Mesenchymal stem cell (in vitro differentiated cells and primary cell): ENCODE results near the gene HPS3.

Experiments used
- DNase-seq: peaks from one replicate; pipeline ENCODE4 v3.0.0-alpha.2; 2013
- H2AFZ ChIP-seq: one replicate; pipeline ENCODE4 v1.6.1; 2013; ENCODE audit warnings: low read depth, mild to moderate bottlenecking, control low read depth, inconsistent platforms, low read length, moderate library complexity
- H2AK5ac ChIP-seq: 2 replicates; pipeline ENCODE4 v1.6.1; 2013; ENCODE audit warnings: low read length, moderate library complexity, mild to moderate bottlenecking, inconsistent platforms; ENCODE audit not compliant: severe bottlenecking
- H2BK120ac ChIP-seq: one replicate; pipeline ENCODE4 v1.6.1; 2013; ENCODE audit warnings: low read depth, mild to moderate bottlenecking, inconsistent platforms, low read length, moderate library complexity
- H2BK12ac ChIP-seq, 2 experiments: one replicate each; pipeline ENCODE4 v1.6.1; 2013; ENCODE audit warnings: inconsistent platforms in 2 of 2, low read length in 2 of 2, mild to moderate bottlenecking in 2 of 2, moderate library complexity in 2 of 2, control low read depth in 1 of 2
- H2BK15ac ChIP-seq: one replicate; pipeline ENCODE4 v1.6.1; 2013; ENCODE audit warnings: mild to moderate bottlenecking, low read depth, inconsistent platforms; ENCODE audit not compliant: poor library complexity, severe bottlenecking
- H2BK5ac ChIP-seq: 2 replicates; pipeline ENCODE4 v1.6.1; 2013; ENCODE audit warnings: low read depth, mild to moderate bottlenecking, low read length, control low read depth, inconsistent platforms; ENCODE audit not compliant: poor library complexity, severe bottlenecking
- H3K14ac ChIP-seq, 2 experiments: one replicate each; pipeline ENCODE4 v1.6.1; 2013; ENCODE audit warnings: inconsistent platforms in 2 of 2, low read length in 2 of 2, control low read depth in 1 of 2, mild to moderate bottlenecking in 1 of 2, moderate library complexity in 1 of 2
- H3K18ac ChIP-seq, 2 experiments: one replicate each; pipeline ENCODE4 v1.6.1; 2013; ENCODE audit warnings: inconsistent platforms in 2 of 2, low read length in 2 of 2, control low read depth in 1 of 2, low read depth in 1 of 2, mild to moderate bottlenecking in 1 of 2
- H3K23ac ChIP-seq, 2 experiments: one replicate each; pipeline ENCODE4 v1.6.1; 2013; ENCODE audit warnings: inconsistent platforms in 2 of 2, low read length in 2 of 2, mild to moderate bottlenecking in 2 of 2, moderate library complexity in 2 of 2, control low read depth in 1 of 2
- H3K27ac ChIP-seq: 2 replicates; pipeline ENCODE4 v1.5.1; 2013; ENCODE audit warnings: mild to moderate bottlenecking, moderate library complexity, low read length, control low read depth, inconsistent platforms; ENCODE audit not compliant: poor library complexity, severe bottlenecking
- H3K27me3 ChIP-seq, 2 experiments: 2 replicates each; pipeline versions ENCODE4 v1.6.1 to v1.7.0; 2013; ENCODE audit warnings: low read length in 2 of 2, mild to moderate bottlenecking in 2 of 2, moderate library complexity in 2 of 2, control low read depth in 1 of 2, inconsistent platforms in 1 of 2; ENCODE audit not compliant: control insufficient read depth in 1 of 2, insufficient read depth in 1 of 2
- H3K36me3 ChIP-seq, 2 experiments: 2 replicates each; pipeline versions ENCODE4 v1.6.1 to v1.7.0; 2013; ENCODE audit warnings: low read length in 2 of 2, control low read depth in 1 of 2, inconsistent platforms in 1 of 2, low read depth in 1 of 2, mild to moderate bottlenecking in 1 of 2; ENCODE audit not compliant: insufficient read depth in 2 of 2, control insufficient read depth in 1 of 2
- H3K4ac ChIP-seq, 2 experiments: one replicate each; pipeline ENCODE4 v1.6.1; 2013; ENCODE audit warnings: inconsistent platforms in 2 of 2, low read length in 2 of 2, mild to moderate bottlenecking in 2 of 2, moderate library complexity in 2 of 2, control low read depth in 1 of 2, low read depth in 1 of 2
- H3K4me1 ChIP-seq: 2 replicates; pipeline ENCODE4 v1.6.1; 2013; ENCODE audit warnings: low read depth, low read length, control low read depth; ENCODE audit not compliant: control insufficient read depth, insufficient read depth
- H3K4me2 ChIP-seq: 2 replicates; pipeline ENCODE4 v1.6.1; 2013; ENCODE audit warnings: low read length, mild to moderate bottlenecking, inconsistent platforms; ENCODE audit not compliant: poor library complexity, severe bottlenecking
- H3K4me3 ChIP-seq, 2 experiments: 2 replicates each; pipeline versions ENCODE4 v1.5.1 to v1.7.0; 2013; ENCODE audit warnings: low read length in 2 of 2, mild to moderate bottlenecking in 2 of 2, control low read depth in 1 of 2, low read depth in 1 of 2; ENCODE audit not compliant: insufficient read depth in 1 of 2
- H3K79me1 ChIP-seq: replicated peaks from 2 replicates; pipeline ENCODE4 v1.6.1; 2013; ENCODE audit warnings: mild to moderate bottlenecking, control low read depth, low read length, inconsistent platforms; ENCODE audit not compliant: poor library complexity, severe bottlenecking
- H3K9ac ChIP-seq: 2 replicates; pipeline ENCODE4 v1.7.0; 2013; ENCODE audit warnings: mild to moderate bottlenecking, low read length, moderate library complexity
- H3K9me3 ChIP-seq: 2 replicates; pipeline ENCODE4 v1.7.0; 2013; ENCODE audit warnings: mild to moderate bottlenecking, low read length; ENCODE audit not compliant: control insufficient read depth
- H4K8ac ChIP-seq: one replicate; pipeline ENCODE4 v1.6.1; 2013; ENCODE audit warnings: inconsistent platforms, mild to moderate bottlenecking, low read length, moderate library complexity
- H4K91ac ChIP-seq: one replicate; pipeline ENCODE4 v1.6.1; 2013; ENCODE audit warnings: mild to moderate bottlenecking, low read length, inconsistent platforms
- WGBS: methylation state at CpG from one replicate; pipeline ENCODE4 v1.1.7; 2013; ENCODE audit warnings: mixed read lengths; 5-methylcytosine and 5-hydroxymethylcytosine counted together

Gene HPS3

GRCh38 chr3:149197669-149198068 is 68.2 kb downstream of the HPS3 start:
- Histone ChIP-seq H3K27ac (no peak overlapping the region), H3K4ac (no peak overlapping the region), H2AK5ac (no peak overlapping the region), H3K4me3 (peak overlapping the region in 1 of 2 experiments; percentile 70), H3K14ac (no peak overlapping the region), H3K18ac (peak overlapping the region; percentile 14 to 40), H3K4me1 (peaks cover 2% of the 10 kb centered on the region), H3K79me1 (no peaks in the 10 kb centered on the region), H3K36me3 (no peaks in the 10 kb centered on the region), H2BK12ac (peak overlapping the region in 1 of 2 experiments; percentile 51), H3K9ac (peak overlapping the region; percentile 73), H3K27me3 (no peaks in the 10 kb centered on the region), H2AFZ (no peak overlapping the region), H3K9me3 (no peaks in the 10 kb centered on the region), H2BK15ac (no peak overlapping the region), H3K23ac (no peak overlapping the region), H3K4me2 (peak overlapping the region; percentile 27), H2BK5ac (no peak overlapping the region), H2BK120ac (no peak overlapping the region), H4K91ac (peak overlapping the region; percentile 70), H4K8ac (no peak overlapping the region)
- WGBS: 35% methylated on average over 4 of the region's 5 CpGs
- DNase-seq: no peak

GRCh38 chr3:149198611-149199010 is 69.2 kb downstream of the HPS3 start:
- no peak overlapping the region for H3K27ac ChIP-seq
- no peak overlapping the region for H3K14ac ChIP-seq
- H2BK15ac ChIP-seq: no peak overlapping the region
- no peaks in the 10 kb centered on the region for H3K27me3 ChIP-seq
- H3K9me3 ChIP-seq: no peaks in the 10 kb centered on the region
- H2AK5ac ChIP-seq: no peak overlapping the region
- DNase-seq: no peak
- H3K4me2 ChIP-seq: no peak overlapping the region
- H4K91ac ChIP-seq: no peak overlapping the region
- no peak overlapping the region for H2BK120ac ChIP-seq
- H3K23ac ChIP-seq: no peak overlapping the region
- peaks cover 2% of the 10 kb centered on the region for H3K4me1 ChIP-seq
- no peaks in the 10 kb centered on the region for H3K36me3 ChIP-seq
- H3K18ac ChIP-seq: peak overlapping the region in 1 of 2 experiments; percentile 49
- 8% methylated on average over 3 of the region's 7 CpGs for WGBS
- no peak overlapping the region for H3K9ac ChIP-seq
- peak overlapping the region in 1 of 2 experiments; percentile 49 for H3K4ac ChIP-seq
- H4K8ac ChIP-seq: no peak overlapping the region
- H2BK12ac ChIP-seq: no peak overlapping the region
- H2BK5ac ChIP-seq: no peak overlapping the region
- no peak overlapping the region for H3K4me3 ChIP-seq
- no peaks in the 10 kb centered on the region for H3K79me1 ChIP-seq
- no peak overlapping the region for H2AFZ ChIP-seq

GRCh38 chr3:149199474-149199873 is 70.0 kb downstream of the HPS3 start:
- DNase-seq: peak; percentile 33
- no peak overlapping the region for H3K18ac ChIP-seq
- H2AFZ ChIP-seq: no peak overlapping the region
- peaks cover 2% of the 10 kb centered on the region for H3K4me1 ChIP-seq
- no peaks in the 10 kb centered on the region for H3K36me3 ChIP-seq
- H2BK15ac ChIP-seq: no peak overlapping the region
- no peak overlapping the region for H2BK12ac ChIP-seq
- no peak overlapping the region for H3K4me3 ChIP-seq
- WGBS: 72% methylated on average over 4 of the region's 4 CpGs
- H3K14ac ChIP-seq: no peak overlapping the region
- H3K27ac ChIP-seq: no peak overlapping the region
- no peaks in the 10 kb centered on the region for H3K79me1 ChIP-seq
- no peak overlapping the region for H4K8ac ChIP-seq
- no peak overlapping the region for H2BK120ac ChIP-seq
- no peak overlapping the region for H2AK5ac ChIP-seq
- no peak overlapping the region for H3K9ac ChIP-seq
- no peaks in the 10 kb centered on the region for H3K9me3 ChIP-seq
- H3K4ac ChIP-seq: peak overlapping the region in 1 of 2 experiments; percentile 37
- no peak overlapping the region for H2BK5ac ChIP-seq
- H3K27me3 ChIP-seq: no peaks in the 10 kb centered on the region
- H4K91ac ChIP-seq: no peak overlapping the region
- H3K23ac ChIP-seq: no peak overlapping the region
- H3K4me2 ChIP-seq: no peak overlapping the region

DNA sequence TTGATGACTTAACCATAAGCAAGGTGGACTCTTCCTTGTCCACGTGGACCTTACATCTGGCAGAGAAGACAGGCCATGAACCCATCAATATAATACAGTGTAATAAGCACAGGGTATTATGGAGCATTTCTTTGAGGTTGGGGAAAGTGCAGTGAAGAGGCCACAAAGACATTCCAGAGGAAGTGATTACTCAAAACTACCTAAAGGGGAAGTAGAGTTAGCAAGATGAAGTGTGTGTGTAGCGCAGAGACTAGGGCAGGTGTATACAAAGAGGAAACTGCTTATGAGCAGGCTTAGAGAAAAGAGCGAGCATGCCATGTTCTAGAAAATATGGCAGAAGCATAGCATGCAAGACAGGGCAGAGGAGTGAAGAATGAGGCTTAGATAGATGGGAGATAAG is 74.3 kb downstream of the HPS3 start:
- no peak overlapping the region for H3K23ac ChIP-seq
- H3K4ac ChIP-seq: no peak overlapping the region
- H2AFZ ChIP-seq: no peak overlapping the region
- H3K9me3 ChIP-seq: no peaks in the 10 kb centered on the region
- no peak overlapping the region for H2BK12ac ChIP-seq
- no peak overlapping the region for H2AK5ac ChIP-seq
- H3K4me1 ChIP-seq: no peaks in the 10 kb centered on the region
- H3K27me3 ChIP-seq: no peaks in the 10 kb centered on the region
- no peak overlapping the region for H3K14ac ChIP-seq
- WGBS: 97% methylated on average over 3 of the region's 3 CpGs
- H3K27ac ChIP-seq: no peak overlapping the region
- no peak overlapping the region for H3K4me2 ChIP-seq
- H3K36me3 ChIP-seq: no peaks in the 10 kb centered on the region
- no peak overlapping the region for H3K4me3 ChIP-seq
- H2BK120ac ChIP-seq: no peak overlapping the region
- DNase-seq: no peak
- no peak overlapping the region for H4K8ac ChIP-seq
- H2BK15ac ChIP-seq: no peak overlapping the region
- H3K9ac ChIP-seq: no peak overlapping the region
- no peak overlapping the region for H2BK5ac ChIP-seq
- H4K91ac ChIP-seq: no peak overlapping the region
- no peak overlapping the region for H3K18ac ChIP-seq
- no peaks in the 10 kb centered on the region for H3K79me1 ChIP-seq
